GM21825 (cell line): ENCODE results near the gene CFAP298.
A peak's percentile ranks its signal among the peaks of the same experiment; 100 is the strongest.
"Not testable (repeated sequence)": the region's sequence is repeated elsewhere in the genome, so short reads cannot be mapped to it uniquely, and the experiment has no call there.

Source experiments
- ATAC-seq: cut with Tn5 transposase; IDR thresholded peaks from one replicate; pipeline ENCODE4 v1.9.1; 2021; ENCODE audit warnings: mild to moderate bottlenecking, moderate library complexity; ENCODE audit not compliant: unreplicated experiment

The CFAP298 gene

DNA sequence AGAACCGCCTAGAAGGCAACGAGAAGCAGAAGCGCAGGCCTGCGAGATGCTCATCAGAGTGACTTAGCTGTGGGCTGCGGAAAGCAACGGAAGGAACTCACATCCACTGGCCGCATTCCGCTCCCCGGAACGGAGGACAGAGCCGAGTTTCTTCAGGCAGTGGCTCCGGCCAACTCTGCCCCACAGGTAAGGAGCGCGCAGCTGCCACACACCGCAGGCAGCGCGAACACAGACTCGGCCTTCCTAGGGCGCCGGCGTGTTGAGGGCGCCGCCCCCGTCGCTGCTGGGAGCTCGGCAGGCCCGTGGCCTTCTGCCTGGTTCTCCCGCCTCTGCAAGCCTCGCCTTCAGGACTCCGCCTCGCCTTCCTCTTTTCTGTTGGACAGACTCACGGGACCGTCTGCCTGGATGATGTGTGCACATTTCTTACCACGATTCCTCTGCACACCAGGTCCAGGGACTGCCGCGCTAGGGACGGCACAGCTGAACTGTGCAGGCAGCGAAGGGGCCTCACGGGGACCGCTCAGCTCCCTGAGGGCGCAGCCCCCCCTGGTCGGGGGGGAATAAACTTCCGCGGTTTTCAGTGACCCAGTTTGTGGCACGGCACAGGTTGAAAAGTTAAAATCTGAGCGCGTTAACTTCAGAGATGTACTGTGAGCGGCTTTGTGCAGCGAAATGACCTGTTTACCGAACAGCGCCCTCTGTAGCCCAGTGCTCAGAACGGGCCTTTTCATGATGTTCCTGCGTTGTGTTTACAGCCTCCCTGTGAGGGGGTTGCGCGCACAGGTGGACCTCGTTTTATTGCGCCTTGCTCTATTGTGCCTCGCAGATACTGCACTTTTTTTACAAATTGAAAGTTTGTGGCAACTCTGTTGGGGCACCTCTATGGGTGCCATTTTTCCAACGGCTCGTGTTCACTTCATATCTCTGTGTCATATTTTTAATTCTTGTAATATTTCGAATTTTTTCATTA, 42.6 kb downstream of the CFAP298 start:
- ATAC-seq = peak; percentile 75

DNA sequence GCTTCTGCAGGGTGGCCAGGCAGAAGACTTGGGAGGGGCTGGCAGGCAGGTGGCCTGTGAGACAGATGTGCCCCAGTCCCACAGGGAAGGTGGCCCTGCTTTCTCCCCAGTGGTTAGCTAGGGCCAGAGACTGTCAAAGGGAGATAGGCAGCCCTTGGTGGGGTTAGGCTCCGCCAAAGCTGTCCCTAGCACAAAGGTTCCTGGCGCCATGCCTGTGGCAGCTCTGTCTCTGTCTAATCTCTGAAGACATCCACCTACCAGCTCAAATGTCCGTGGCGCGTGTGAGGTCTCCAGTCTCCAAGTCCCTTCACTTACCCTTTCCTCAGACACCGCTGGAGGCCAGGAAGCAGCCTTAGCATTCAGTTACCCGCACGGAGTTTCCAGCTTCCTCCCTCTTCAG, 44.6 kb downstream of the CFAP298 start:
- ATAC-seq = no peak

DNA sequence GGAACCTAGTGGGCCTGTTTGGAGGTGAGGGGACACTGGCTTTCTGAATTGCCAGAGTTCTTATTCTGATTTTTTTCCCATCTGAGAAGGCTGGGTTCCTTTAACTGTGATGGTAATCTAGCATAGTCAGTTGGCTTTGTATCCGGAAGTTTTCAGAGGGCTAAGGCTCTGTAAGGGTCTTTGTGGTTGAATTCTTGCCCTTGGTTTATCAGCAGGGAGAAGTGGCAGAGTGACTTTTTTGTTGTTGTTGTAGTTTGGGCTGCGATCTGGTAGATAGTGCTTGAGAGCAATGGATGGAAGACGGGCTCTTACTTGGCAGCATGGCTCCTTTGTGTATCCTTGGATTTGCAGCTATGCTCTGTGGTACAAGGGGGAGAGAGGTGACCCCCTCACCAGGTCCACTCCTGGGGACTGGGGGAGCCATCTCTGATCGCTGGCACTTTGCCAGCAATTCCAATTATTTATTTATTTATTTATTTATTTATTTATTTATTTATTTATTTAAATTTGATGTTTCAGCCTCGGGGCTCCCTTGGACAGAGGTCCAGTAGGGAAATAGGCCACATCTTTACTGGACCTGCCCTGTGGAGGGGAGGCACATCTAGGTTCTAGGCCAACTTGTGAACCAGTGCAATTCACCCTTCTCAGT, 45.3 kb downstream of the CFAP298 start:
- ATAC-seq = no peak

DNA sequence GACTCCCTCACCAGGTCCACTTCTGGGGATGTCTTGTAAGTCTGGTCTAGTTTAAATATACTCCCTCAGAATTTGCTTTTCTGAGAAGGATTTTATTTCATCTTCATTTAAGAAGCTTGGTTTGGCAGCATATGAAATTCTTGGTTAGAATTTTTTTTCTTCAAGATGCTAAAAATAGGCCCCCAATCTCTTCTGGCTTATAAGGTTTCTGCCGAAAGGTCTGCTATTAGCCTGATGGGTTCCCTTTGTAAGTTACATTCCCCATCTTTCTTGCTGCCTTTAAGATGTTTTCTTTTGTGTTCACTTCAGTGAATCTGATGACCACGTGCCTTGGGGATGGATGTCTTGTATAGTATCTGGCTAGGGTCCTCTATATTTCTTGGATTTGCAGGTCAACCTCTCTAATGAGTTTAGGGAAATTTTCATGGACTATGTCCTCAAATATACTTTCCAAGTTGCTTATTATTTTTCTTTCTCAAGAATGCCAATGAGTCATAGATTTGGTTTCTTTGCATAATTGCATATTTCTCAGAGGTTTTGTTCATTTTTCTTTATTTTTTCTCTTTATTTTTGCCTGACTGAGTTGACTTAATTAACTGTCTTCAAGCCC, 46.2 kb downstream of the CFAP298 start:
- ATAC-seq = no peak

DNA sequence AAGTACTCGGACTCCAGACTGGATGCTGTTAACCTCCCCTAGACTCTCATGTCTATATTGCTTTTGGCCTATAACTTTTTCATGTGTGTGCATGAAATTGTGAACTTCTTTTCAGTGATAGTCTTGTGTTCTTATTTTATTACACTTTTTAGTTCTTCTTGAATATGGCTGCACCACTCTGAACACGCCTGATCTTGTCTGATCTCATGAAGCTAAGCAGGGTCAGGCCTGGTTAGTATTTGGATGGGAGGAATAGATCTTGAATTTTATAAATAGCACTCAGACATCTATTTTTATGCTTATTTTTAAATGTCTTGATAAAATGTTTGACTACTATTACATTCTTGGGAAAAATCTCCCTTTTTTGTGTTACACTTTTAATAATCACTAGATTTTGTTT, 49.3 kb downstream of the CFAP298 start:
- ATAC-seq = no peak

DNA sequence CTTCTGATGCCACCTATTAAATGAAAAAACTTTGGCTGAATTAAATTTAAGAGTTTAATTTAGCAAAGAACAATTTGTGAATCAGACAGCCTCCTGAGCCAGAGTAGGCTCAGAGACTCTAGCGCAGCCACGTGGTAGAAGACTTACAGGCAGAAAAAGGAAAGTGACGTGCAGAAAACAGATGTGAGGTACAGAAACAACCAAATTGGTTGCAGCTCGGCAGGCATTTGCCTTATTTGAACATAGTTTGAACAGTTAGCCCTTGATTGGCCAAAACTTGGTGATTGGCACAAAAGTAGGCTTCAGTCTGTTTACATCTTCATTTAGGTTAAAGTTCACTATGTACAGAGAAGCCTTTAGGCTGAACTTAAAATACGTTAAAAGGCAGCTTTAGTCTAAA, 49.8 kb downstream of the CFAP298 start:
- no peak for ATAC-seq

DNA sequence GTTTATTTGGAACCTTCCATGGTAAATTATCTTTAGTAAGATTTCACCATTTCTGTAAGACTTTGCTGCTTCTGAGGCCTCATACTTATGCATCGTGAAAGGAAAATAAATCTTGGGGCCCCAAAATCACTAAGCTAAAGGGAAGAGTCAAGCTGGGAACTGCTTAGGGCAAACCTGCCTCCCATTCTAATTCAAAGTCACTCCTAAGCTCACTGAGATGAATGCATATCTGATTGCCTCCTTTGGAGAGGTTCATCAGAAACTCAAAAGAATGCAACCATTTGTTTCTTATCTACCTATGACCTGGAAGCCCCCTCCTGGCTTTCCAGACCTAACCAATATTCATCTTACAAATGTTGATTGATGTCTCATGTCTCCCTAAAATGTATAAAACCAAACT, 50.7 kb downstream of the CFAP298 start:
- not testable (repeated sequence) for ATAC-seq

DNA sequence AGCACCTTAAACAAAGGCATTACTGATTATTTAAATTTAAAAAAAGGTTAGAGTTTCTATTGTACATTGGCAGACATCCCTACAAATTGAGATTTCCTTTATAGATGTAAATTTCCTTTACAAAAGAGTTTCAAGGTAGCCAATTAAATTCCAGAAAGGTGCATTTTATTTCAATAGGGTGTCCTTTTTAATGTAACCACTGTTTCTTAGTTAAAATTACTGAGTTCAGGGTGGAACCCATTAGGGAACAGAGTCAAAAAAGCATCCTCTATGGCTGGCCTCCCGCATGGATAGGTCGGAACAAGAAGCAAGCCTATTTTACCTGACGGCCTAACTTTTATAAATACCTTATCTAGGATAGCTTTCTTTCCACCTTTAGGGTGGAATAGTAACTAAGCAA, 51.3 kb downstream of the CFAP298 start:
- no peak for ATAC-seq

DNA sequence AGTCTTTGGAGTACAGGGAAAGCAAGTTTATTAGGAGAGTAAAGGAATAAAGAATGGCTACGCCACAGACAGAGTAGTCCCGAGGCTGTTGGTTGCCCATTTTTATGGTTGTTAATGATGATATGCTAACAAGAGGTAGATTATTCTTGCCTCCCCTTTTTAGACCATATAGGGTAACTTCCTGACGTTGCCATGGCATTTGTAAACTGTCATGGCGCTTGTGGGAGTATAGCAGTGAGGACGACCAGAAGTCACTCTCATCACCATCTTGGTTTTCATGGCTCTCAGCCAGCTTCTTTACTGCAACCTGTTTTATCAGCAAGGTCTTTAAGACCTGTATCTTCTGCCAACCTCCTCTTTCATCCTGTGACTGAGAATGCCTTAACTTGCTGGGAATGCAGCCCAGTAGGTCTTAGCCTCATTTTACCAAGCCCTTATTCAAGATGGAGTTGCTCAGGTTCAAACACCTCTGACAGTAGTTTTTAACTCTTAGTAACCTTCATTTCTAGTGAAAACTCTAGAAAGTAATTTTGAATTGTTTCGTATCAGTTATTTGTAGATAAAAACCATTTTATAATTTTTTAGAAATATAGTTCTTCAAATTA, 53.1 kb downstream of the CFAP298 start:
- no peak for ATAC-seq

DNA sequence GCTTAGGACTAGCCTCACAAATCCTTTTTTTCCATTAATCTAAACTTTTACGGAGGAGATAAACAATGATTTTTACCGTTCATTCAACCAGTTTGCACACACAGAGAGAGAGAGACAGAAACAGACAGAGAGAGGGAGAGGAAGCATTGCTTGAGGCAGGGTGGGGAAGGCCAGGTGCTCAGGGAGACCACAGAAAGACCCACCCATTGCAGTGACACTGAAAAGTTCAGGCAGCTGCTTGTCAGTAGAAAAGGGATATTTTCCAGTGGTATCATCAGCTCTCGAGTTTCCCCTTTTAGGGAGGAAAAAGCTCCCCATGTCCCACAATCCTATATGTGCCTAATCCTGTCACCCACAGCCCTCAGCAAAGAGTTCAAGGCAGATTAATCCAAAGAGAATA, 54.1 kb downstream of the CFAP298 start:
- no peak for ATAC-seq

DNA sequence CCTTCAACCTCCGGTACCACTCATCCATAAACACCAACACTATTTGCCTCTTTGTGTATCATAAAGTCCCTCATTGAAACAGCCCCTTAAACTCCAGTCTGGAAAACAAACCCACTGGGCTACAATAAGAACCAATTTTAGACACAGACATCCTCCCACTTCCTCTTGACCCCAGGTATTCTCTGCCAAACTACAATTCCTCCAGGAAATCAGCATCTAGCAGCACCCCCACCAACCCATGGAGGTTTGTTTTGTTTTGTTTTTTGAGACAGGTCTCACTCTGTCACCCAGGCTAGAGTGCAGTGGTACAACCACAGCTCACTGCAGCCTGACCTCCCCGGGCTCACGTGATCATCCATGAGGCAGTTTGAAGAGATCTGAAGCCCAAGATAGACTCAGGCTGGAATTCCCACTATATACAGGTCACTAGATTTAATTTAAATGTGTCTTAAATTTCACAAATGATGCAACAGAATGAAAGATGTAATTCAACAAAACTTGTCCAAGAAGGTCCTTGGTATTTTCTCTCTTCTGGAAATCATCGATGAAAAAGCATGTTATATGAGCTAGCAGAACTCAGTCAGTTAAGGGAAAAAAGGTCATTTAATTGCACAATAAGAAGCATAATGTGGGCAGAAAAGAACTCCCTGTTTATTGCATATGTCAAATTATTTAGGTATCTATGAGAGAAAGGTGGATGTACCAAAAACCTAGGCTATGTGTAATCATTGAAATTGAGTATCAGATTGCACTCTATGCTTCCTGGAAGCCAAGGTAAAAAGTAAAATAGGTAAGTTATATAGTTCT, 57.1 kb downstream of the CFAP298 start:
- ATAC-seq = no peak

DNA sequence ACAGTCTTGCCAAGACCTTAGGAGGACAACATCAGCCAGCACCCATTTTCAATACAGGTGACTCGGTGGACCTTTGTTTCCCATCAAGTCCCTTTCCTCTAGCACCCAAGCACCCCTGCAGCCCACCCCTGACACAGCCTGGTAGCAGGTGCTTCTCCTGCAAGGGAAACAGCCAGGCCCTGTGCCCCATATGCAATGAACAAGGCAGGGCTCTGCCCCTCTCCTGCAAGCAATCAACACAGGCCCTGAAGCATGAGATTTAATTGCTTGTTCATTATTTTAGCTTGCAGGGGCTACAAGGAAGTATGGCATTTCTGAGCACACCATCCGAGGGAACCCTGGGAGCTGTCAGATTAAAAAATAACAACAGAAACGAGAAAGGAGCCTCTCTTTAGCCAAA, 62.3 kb downstream of the CFAP298 start:
- ATAC-seq = no peak

DNA sequence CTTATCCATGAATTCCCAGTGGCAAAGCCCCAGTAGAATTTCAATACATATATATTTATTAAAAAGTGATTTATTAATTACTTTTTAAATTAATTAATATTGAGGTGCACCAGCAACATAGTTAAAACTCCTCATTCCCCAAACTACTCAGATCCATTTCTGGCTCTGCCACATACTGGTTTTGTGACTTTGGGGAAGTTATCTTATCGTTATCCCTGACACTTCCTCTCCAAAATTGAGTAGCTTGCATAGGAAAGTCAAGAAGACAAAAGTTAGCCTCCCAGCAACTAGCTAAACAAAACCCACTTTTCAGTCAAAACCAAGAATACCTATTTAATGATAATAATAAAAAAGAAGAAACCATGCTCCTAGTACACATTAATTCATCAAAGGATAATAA, 62.7 kb downstream of the CFAP298 start:
- ATAC-seq = no peak
